GM19395 (cell line): ENCODE results near the gene SP110.
A peak's percentile ranks its signal among the peaks of the same experiment; 100 is the strongest.

Experiments used
- ATAC-seq: cut with Tn5 transposase; IDR thresholded peaks from one replicate; pipeline ENCODE4 v1.9.1; 2021; ENCODE audit warnings: mild to moderate bottlenecking, moderate library complexity; ENCODE audit not compliant: unreplicated experiment

The SP110 gene

GRCh38 chr2:230172852-230173251 is 46.9 kb downstream of the SP110 start:
- ATAC-seq = no peak

- no peak for ATAC-seq
Observed at GRCh38 chr2:230172156-230172555, 47.6 kb downstream of the SP110 start.

DNA sequence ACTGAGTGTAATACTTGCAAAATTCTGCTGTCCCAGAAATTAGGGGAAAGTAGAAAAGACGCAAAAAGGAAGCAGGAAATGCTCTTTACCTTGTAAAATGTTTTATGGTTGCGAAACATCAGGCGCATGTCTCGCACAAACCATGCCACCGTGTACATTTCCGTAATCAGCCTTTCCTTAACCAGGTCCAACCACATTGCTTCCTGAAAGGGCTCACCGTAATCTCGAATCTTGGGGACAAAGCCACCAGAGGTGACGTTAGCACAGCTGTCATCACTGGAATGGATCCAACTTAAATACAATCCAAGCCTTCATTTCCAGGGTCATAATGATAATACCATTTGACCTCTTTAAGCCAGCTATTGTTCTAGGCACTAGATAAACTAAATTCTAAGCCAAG is 49.3 kb downstream of the SP110 start:
- no peak for ATAC-seq

- no peak for ATAC-seq
Observed at GRCh38 chr2:230166557-230167170, 53.1 kb downstream of the SP110 start.

GRCh38 chr2:230164139-230164538 is 55.6 kb downstream of the SP110 start:
- no peak for ATAC-seq

- ATAC-seq = no peak
Observed at GRCh38 chr2:230162981-230163380, 56.8 kb downstream of the SP110 start.

DNA sequence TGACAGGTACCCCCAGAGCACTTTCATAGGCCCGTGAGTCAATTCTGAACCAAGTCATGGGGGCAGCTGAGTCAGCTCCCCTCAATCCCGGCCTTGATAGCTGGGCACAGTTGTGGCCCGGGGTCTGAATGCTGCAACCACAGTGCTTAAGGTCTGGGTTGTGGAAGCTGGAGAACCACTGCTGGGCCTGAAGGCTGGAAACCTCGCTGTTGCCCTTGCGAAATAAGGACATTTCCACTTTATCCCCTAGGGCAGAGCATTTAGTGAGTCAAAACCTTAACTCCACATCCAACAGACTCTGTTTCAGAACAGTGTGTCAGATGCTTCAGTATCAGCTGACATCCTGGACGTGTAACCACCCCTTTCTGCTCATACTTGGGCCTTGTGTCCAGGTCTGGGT is 58.6 kb downstream of the SP110 start:
- no peak for ATAC-seq

- no peak for ATAC-seq
Observed at GRCh38 chr2:230160112-230160660, 59.6 kb downstream of the SP110 start.

GRCh38 chr2:230158468-230158867 is 61.3 kb downstream of the SP110 start:
- no peak for ATAC-seq

DNA sequence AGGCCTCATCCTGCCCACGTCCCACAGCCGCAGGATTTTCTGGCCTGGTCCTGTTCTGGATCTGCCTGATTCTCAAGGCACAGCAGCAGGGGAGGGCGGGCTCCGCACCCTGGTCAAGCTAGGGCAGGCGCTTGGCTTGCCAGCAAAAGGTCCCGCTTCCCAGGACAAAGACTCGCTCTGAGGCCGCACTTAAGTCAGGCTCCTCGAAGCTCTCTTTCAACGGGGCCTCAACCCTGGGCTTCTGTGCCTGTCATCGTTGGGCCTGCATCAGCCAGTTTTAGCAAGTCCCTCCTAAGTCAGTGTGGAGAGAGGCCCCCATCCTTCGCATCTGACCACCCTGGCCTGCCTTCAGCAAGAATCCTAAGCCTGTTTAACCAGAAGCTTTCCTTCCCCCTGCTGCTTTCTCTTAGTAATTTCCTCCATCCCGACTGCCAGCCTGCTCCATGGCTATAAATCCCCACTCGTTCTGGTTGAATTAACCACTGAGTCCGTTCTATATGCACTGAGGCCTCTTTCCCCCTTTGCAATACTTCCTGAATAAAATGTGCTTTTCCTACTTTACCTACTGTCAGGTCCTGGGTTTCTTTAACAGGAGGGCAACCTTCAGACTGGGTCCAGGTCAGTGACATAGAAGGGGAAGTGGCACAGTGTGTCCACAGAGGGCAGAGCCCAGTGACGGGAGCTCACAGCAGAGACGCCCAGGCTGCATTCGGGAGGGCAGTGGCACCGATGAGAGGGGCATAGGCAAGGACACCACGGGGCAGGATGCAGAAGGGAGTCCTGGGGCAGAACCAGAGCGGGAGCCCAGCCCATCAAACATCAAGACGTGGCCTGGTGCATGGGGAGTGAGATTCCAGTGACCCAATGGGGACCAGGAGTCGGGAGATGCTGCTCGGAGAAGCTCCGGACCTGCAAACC is 62.7 kb downstream of the SP110 start:
- no peak for ATAC-seq

- ATAC-seq = no peak
Observed at GRCh38 chr2:230155359-230155758, 64.4 kb downstream of the SP110 start.

GRCh38 chr2:230153390-230153976 is 66.3 kb downstream of the SP110 start:
- no peak for ATAC-seq

- ATAC-seq = no peak
Observed at GRCh38 chr2:230152334-230152733, 67.5 kb downstream of the SP110 start.

DNA sequence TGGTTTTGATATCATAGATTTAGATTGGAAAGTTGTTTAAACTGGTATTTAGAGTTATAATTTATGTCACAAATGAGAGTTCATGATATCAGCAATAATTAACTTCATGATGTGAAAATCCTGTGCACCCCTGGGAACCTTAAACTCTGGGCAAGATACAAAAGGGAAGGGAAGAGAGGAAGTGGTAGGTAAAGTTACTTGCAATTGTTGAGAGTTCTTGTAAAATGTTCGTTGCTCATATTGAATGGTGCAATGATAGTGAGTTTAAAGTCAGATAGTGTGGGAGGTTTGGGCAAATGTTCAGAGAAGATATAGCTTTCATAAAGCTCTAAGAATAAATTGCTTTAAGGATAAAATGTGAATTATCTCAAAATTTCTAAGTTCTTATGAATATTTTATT is 75.4 kb downstream of the SP110 start:
- ATAC-seq = no peak

DNA sequence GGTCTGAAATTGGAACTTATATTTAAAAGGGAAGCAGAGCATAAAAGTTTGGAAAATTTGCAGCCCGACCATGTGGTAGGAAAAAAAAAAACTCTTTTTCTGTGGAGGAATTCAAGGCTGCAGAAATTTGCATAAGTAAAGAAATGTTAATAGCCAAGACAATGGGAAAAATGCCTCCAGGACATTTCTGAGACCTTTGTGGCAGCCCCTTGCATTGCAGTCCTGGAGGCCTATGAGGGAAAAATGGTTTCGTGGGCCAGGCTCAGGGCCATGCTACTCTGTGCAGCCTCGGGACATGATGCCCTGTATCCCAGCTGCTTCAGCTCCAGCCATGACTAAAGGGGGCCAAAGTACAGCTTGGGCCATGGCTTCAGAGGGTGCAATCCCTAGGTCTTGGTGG is 79.1 kb downstream of the SP110 start:
- no peak for ATAC-seq

- no peak for ATAC-seq
Observed at GRCh38 chr2:230137902-230138539, 81.8 kb downstream of the SP110 start.

GRCh38 chr2:230135130-230135525 is 84.7 kb downstream of the SP110 start:
- ATAC-seq = no peak

GRCh38 chr2:230134496-230135129 is 85.2 kb downstream of the SP110 start:
- peak; percentile 53 for ATAC-seq

DNA sequence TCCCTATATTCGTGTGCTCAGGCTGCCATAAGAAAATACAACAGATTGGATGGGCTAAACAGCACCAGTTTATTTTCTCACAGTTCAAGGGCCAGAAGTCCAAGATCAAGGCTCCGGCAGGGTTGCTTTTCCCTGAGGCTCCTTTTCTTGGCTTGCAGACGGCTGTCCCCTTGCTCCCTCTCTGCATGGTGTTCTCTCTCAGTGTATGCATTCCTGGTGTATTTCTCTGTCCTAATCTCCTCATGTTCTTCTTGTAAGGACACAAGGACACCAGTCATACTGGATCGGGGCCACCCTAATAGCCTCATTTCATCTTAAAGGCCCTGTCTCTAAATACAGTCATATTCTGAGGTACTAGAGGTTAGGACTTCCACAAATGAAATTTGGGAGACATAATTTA is 88.4 kb downstream of the SP110 start:
- ATAC-seq = no peak

- ATAC-seq = no peak
Observed at GRCh38 chr2:230130668-230131364, 89.0 kb downstream of the SP110 start.
